ENCODE measurements around the gene SVIL.
"Not testable (repeated sequence)": the region's sequence is repeated elsewhere in the genome, so short reads cannot be mapped to it uniquely, and the experiment has no call there.

Gene SVIL

DNA sequence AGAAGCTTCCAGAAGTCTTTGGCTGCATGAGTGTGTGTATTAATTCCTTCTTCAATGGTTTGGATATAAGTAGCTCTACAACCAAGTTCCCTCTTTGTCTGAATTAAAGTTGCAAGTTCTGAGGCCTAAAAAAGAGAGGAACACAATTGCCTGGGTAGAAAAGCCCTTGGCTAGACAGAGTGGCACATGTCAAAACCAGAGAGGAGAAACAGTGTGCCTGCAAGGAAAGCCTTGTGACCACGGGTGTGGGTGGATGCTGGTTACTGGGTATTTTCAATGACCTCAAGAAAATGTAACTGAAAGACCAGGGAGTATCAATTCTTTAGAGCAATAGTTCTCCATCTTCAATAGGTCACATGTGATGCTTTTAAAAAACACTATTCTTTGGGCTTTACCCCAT is 148.3 kb downstream of the SVIL start:
- DNase-seq (ENCODE audit: low read depth), result no peak

DNA sequence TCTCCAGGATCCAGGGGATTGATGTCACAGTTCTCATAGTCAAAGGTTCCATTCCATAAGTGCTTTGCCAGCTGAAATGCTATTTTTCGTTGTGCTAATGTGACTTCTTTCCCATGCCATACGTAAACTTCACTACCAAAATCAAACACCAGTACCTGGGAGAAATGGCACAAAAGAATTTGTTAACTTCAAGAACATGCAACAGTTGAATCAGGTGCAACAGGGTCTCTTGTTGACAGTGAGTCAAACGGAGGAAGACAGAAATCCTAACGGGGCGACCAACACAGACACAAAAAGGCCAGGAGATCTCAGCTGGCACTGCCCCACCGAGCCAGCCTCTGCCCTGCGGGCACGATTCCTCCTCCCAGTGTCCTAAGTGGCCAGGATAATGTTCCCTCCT is 150.1 kb downstream of the SVIL start:
- DNase-seq (ENCODE audit: low read depth), result not testable (repeated sequence)

DNA sequence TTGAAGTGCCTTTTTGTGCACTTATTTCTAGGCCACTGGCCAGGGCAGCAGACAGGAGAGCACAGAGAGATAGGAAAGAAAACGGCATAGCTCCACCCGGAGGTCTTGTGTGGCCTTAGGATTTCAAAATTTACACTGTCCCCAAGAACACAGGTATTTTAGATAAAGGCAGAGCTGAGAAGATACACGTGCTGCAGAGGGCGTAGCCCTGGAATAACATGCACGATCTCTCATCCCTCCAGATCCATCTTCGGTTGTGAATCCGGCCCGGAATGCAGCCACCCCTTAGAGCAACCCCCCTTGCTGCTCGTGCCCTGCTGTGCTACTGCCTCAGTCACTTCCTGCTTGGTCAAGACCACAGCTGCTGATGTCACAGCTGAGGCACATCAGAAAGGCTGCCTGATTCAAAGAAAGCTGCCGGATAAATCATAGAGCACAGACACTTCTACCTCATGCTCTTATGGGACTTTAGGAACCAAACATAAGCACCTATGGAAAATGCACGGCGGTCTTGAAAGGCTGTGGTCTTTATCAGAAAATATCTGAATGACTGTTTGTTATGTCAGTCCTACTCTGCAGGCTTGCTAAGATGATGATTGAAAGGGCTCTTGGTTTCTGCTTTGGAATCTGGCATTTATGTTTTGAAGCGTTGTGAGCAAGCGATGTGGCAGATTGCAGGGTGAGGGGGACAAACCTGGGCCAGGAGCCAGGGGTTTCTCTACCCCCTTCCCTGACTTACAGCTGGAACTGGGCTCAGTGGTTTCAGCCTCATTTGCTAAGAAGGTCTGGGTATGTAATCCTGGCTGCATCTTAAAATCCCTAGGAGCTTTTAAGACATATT is 152.0 kb downstream of the SVIL start:
- DNase-seq (ENCODE audit: low read depth), result no peak

DNA sequence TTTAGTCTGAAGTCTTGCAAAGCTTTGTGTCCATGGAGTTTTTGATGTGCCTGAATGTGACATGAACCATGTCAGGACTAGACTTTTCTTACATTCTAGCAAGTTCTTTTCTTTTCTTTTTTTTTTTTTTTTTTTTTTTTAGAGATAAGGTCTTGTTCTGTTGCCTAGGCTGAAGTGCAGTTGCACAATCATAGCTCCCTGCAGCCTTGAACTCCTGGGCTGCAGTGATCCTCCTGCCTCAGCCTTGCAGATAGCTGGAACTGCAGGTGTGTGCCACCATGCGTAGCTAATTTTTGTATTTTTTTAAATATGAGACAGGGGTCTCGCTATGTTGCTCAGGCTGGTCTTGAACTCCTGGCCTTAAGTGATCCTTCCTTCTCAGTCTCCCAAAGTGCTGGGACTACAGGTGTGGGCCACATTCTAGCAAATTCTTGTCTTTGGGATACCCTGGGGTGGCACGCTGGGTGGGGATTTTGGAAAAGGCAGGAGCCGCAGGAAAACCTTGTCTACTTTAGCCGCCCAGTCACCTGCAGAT is 152.8 kb downstream of the SVIL start:
- no peak for DNase-seq (ENCODE audit: low read depth)

DNA sequence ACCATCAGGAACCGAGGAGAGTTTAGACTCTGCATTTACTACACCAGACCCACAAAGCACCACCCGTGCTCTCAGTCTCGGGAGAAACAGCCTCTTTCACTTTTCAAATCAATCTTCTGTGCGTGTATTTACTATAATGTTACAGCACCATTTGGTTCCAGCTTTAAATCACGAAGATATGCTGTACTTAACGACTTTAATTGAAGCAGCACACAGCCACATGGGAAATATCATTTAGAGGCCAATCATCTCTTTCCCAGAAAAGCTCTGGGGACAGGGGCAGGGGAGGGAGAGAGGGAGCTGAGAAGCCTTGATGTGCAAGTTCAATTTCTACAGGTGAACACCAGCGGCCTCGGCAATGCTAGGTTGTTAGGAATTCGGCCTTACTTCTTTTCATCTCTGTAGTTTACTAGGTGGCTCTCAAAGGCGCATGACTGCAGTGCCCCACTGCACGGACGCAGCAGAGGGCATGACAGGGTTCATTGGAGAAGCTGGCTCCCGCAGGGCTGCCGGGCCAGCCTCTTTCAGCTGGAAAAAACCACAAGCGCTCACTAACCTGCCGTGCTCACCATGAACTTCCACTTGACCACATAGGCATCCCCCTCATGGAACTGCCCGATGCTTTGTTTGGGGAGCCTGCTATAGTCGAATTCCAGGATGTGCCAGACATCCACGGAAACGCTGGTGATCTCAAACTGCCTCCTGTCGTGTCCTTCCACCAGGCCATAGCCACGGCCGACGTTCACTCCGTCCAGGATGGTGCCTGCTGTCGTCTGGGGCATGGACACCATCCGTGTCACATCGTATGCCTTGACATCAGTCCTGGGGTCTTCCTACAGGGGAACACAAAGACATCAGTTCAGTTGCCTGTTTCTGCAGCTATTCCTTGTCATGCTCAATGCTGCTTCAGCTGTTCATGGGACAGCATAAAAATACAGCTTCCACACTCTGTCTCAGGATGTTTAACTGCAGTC is 154.5 kb downstream of the SVIL start:
- DNase-seq (ENCODE audit: low read depth), result no peak

DNA sequence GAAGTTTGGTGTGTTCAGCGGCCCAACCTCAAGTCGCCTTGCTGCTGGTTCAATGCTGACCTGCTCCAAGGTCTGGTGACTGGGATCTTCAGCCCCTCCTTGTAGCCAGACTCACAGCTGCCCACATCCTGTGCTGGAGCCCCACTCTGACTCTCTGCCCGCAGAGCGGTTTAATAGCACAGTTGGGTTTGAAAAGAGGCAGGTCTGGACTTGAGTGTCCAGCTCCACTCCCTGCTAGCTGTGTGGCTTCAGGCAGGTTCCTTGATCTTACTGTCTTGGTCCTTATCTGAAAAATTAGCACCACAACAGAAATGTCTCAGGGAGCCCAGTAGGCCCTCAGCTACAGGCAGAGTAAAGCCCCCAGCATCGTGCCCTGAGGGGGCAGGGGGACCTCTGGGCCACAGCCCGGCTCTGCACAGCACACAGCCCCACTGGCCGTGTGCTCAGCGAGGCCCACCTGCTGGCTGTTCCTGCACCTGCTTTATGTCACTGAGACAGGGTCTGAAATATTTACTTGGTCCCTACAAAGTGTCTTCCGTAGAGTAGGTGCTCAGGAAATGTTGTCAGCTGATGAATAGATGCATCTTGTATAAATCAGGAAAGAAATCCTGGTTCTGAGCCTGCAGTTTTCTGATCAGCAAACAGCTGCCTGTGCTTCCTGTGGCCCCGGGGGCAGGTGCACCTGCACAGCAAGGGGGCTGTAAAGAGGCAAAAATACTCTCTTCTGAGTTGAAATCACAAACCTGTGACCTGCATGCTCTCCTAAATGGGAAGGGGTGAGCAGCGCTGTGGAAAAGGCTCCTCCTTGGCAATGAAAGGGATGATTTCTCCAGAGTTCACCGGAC is 155.5 kb downstream of the SVIL start:
- DNase-seq (ENCODE audit: low read depth), result no peak

DNA sequence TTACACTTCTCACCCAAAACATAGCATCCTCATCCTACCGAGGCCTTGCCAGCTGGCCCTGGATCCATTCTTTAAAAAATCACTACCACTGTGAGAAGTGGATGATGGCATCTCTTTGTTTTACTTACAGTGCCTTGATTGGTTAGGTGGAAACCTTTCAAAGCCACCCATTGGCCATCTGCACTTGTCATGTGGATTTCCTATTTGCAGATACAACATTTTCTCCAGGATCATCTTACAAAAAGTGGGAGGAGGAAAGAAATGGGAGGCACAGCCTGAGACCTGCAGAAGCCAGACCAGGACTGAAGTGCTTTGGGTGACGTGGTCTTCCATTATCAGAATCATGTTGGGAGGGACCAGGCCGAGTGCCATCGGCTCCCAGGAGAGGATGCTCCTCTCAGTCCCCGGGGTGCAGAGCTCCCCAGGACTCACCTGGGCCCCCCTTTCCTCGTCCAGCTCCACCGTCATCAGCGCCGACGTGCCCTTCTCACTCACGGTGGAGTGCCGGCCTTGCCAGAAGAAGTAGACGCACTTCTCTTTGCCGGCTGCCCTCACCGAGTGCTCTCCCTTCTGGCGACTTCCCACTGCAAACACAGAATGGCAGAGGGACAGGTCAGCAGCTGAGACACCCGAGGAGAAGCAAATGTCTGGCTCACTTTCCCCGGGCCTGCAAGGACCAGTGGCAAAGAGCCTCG is 161.2 kb downstream of the SVIL start:
- DNase-seq (ENCODE audit: low read depth), result no peak

DNA sequence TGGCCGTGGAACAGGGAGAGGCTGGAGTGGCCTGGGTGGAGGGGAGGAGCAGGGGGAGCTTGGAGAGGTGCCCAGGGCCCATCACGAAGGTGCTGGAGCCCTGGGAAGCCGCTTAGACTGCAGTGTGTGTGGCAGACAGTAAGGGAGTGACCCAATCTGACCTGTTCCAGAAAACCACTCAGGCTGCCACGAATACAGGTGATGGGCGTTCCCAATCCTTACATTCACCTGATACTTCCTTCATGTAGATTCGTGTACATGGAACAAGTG is 161.7 kb downstream of the SVIL start:
- DNase-seq (ENCODE audit: low read depth), result no peak

DNA sequence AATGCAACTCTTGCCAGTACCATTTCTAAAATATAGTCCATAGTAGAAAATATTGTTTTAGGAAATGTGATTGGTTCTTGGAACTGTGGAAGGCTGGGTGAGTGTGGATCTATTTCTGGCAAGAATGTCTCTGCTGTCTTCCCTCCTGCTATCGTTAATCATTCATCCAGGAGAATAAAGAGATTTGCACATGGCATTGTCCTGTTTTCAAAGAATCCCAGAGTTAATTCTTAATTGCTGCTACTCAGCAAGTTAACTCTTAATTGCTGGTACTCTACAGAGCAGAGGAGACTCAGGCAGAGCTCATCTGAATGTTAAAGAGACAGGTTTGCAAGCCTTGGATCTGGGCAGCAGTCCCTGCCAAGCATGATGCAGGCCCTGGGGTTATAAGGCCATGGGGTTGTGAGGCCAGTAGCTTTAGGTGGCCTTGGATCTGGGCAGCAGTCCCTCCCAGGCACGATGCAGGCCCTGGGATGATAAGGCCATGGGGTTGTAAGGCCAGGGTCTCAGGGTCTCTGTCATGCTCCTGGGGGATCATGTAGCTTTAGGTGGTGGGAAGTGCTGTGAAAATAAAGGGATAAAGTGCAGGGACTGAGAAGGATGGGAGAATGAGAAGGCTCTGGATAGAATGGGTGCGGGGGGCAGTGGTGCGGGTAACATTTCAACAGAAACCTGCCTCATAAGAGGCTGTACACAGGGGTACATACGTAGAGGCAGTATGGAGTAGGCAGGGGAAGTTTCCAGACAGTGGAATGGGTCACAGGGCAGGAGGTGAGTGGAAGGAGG is 162.3 kb downstream of the SVIL start:
- DNase-seq (ENCODE audit: low read depth), result no peak

DNA sequence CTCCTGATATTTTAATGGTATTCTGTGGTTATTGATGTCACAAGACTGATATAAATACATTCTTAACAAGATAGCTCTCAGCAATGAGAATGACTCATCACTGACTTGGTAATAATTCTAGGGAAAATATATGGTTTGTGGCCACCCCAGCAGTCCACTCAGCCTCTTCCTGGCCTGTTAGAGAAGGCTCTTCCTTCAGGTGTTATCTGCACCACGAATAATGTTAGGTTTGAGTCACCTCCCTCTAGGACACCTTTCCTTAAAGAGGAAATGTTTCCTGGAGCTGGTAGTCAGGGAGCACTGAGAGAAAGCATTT is 163.3 kb downstream of the SVIL start:
- no peak for DNase-seq (ENCODE audit: low read depth)

DNA sequence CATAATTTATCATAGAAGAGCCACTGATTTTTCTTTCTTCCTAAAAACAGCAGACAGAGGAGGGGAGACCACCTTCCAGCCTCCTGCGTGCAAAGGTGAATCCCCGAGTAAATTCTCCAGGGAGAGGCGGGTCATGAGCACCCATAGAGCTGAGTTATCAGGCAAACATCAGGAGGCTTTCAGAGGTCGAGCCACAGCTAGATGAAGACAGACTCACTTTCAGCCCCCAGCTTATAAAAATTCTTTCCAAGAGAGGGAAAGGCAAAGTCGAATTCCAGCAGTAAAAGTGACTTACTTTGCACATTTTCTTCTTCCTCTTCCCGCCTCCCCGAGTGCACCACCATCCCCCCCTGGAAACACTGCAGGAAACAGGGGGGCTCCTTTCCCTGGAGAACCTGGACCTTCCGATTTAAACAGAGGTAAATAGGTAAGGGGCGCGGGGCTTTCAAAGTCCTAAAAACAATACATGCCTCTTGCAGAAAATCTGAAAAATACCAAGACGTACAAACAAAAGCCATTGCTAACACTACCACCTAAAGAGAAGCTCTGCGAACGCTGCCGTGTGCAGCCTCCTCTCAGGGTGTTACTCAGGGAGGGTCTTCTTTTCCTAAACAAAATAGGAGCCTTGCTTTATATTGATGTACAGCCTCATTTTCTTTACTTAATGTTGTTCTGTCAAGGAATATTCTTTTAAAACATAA is 163.8 kb downstream of the SVIL start:
- no peak for DNase-seq (ENCODE audit: low read depth)

DNA sequence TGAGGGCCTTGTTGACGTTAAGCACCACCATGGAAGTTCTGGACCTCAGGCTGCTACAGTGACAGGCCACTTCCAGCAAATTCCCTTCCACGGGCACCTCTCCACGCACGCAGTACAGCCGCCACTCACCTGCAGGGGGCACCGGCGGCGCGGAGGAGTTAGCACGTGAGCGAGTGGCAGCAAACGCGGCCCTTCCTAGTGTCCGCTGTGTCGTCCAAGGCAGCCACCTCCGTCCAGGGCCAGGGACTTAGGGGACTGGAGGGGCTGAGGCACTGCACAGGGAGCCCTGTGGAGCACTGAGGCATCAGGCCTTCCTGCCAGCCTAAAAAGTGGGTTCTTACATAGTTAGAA is 164.4 kb downstream of the SVIL start:
- DNase-seq (ENCODE audit: low read depth), result no peak

DNA sequence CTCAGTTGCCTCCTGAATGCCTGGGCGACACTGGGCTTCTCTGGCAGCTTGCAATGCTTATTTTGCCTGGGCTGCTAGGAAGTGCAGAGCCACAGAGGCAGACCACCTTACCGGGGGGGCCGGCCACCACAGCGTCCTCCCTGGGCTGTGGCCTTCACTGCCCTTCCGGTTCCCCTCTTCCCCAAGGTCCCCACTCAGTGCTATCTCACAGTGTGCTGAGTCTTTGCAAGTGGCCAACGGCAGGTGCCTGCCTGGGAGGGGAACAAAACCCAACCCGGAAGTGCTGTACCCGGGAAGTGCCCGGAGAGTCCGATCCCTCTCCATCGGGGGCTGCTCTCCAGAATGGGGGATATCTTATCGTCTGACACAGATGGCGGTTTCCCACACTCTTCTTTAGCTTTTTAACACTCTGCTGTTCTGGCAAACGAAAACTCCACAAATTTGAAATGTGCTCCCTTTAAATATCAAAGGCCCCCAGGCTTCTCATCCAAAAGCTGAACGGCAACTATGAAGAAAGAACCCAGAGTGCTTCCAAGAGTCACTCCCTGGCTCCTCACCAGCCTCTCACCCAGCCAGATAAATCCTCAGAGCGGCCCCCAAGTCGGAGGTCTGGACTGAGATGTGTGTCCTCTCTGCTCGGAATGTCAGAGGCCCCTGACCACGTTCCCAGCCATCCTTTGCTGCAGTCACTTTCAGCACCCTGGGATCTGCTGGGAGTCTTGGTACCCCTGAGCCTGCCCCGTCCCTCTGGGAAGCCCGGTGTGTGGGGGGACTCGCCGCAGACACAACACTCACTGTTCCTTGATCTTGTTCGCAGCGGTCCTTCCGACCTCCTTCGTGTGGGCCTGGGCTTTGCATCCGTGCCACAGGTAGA is 165.1 kb downstream of the SVIL start:
- DNase-seq (ENCODE audit: low read depth), result no peak

DNA sequence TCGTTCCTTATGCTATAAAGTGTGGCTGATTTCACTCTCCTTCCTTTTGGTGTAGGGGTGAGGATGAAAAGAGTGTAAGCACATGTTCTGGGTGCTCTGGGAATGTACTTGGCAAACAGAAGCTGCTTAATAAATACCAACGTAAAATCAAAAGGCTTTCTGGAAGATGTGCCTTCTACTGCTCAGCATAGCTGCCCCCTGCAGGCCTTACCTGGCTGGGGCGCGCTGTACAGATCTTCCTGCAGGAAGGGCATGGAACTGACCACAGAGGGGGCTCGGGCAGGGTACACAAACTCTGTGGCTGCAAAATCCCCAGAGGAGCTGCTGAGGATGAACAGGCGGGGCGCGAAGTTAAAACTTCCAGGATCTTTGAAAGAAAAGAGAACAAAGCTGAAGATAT is 169.4 kb downstream of the SVIL start:
- no peak for DNase-seq (ENCODE audit: low read depth)

DNA sequence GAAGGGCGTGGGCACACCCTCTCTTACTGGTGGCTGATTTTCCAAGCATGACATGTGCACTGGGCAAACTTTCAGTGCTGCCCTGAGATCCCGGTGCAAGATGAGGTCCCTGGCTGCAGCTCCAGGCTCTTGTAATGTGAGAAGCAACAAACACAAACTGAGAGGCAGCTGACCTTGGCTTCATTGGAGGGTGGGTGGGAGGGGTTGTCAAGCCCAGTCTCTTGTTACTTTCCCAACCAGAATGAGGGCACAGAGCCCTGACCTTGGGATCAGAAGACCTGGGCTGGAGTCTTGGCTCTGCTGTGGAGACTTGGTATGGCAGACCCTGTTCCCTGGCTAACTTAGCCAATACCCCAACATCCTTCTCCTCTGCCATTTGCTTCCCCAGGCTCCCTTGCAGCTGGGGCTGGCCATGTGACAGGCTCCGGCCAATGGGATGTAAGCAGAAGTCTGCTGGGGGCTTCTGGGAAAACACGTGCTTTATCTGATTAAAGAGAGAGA is 170.1 kb downstream of the SVIL start:
- not testable (repeated sequence) for DNase-seq (ENCODE audit: low read depth)

DNA sequence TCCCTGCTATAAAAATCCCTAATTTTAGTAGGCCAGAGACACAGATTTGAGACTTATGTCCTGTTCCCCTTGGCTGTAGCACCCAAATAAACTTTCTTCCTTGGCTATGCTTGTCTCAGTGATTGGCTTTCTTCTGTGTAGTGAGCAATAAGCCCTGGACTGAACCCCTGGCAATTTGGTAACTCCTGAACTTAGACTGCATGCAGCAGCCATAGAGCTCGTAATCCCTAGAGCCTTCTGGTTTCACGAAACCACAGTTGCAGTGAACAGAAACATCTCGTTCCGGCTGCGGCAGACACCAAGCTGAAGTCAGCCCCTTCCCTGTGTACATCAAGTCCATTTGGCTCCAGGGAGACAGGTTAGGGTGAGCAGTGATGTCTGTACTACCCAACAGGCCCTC is 173.7 kb downstream of the SVIL start:
- no peak for DNase-seq (ENCODE audit: low read depth)

DNA sequence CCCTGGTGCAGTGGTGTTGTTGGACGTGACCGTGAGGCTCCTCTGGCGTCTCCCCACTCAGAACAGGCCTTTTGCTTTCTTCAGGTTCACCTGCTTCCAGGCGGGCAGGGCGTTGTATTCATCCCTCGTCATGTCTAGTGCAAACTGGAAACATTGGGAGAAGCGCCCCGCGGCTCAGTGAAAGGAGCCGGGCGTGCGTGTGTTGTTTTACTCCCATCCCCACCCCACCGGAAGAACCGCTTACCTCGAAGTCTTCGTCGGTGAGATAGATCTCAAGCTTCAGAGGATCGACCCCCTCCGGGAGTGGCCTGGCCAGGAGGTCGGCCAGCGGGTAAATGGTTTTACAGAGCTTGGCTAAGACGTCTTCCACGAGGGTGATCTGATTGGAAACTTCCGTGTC is 176.6 kb downstream of the SVIL start:
- not testable (repeated sequence) for DNase-seq (ENCODE audit: low read depth)

DNA sequence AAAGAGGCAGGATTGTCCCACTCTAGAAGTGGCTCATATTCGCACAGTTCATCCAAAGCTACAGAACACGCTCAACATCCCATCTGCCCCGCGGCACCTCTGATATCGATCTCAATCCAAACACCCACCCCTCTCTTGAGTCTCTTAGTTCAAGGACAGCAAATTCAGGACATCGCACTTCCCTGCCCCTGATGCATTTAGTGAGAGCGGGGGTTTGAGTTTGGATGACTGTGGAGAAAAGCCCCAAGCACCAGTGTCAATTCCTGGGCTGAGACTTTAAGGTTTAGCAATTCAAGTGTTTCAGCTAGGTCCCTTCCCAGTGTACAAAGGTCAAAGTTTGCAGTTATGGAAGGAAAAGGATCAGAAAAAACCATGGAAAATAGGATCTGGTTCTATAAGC is 179.7 kb downstream of the SVIL start:
- DNase-seq (ENCODE audit: low read depth), result no peak

DNA sequence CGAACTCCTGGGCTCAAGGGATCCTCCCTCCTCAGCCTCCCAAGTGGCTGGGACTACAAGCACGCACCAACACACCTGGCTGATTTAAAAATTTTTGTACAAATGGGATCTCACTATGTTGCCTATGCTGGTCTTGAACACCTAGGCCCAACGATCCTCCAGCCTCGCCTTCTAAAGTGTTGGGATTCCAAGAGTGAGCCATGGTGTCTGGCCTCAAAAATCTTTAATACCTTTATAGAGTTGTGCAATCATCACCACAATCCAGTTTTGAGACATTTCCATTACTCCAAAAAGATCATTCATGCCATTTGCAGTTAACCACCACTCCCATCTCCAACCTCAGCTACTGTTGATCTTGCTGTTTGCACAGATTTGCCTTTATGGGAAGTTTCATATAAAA is 180.5 kb downstream of the SVIL start:
- no peak for DNase-seq (ENCODE audit: low read depth)
